SU-DHL-6 (cell line): ENCODE measurements around the gene NCKAP5.

Experiments used
- CTCF ChIP-seq: fragments of 200-600 bp; sonication (generic); IDR thresholded peaks from one replicate; pipeline ENCODE4 v1.5.1; 2017; ENCODE audit warnings: antibody characterized with exemption, mild to moderate bottlenecking, low read length, moderate library complexity; ENCODE audit not compliant: insufficient read depth, poor library complexity, severe bottlenecking
- EZH2phosphoT487 ChIP-seq: fragments of 200-600 bp; sonication (generic), shearing (Covaris generic); conservative IDR thresholded peaks from 2 replicates; pipeline ENCODE4 v1.6.1; 2018; ENCODE audit warnings: mild to moderate bottlenecking, antibody characterized with exemption, low read length, moderate library complexity, mixed read lengths

GRCh38 chr2:132876745-132877391 lies 691.4 kb downstream of the NCKAP5 start:
- TF ChIP-seq CTCF, result no peak
- no peak for TF ChIP-seq EZH2phosphoT487
